Stimulated activated CD4-positive, alpha-beta T cell treated with anti-CD3 and anti-CD28 coated beads, Interleukin-1b, Interleukin-23, amount 100 ng/mL, for 24 hours (primary cell): ENCODE measurements around the gene RALGPS1.

Experiments
- DNase-seq, 4 experiments: peaks; one replicate each; pipeline ENCODE4 v3.0.0-alpha.2; 2020; ENCODE audit warnings: low read depth in 4 of 4, low spot score in 1 of 4

Gene RALGPS1

DNA sequence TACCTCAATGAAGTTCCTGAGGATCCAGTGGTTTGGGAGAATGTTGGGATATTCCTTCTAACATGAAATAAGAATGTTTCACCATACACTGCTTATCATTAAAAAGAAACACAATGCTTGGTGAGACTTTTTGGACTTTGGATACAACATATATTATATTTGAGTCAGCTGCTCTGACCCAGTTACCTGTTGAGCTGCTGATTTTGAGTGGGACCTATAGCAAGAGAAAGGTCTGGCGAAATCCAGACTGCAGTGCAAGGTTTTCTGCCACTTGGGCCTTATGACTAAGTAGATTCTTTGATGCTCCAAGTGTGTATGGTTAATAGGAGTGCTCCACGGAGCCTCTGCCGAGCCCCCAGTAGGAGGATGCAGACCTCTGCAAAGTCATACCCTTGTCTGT lies 10.0 kb upstream of the RALGPS1 start:
- DNase-seq: no peak

DNA sequence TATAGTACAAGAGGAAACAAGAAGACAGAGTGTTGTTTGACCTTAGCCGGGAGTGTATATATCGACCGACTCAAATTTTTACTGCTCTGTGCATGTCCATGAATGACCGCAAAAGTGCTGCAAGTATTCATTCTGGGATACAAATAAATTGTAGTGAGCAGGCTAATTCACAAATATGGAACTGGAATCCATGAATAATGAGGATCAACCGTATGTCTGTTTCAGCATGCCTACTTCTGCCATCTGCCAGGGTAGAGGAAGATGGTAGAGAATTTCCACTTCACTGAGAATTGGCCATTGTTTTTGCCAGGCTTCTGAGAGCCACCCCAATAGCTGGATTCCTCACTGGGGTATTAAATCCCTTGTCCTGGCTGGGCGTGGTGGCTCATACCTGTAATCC lies 8.5 kb upstream of the RALGPS1 start:
- no peak for DNase-seq

DNA sequence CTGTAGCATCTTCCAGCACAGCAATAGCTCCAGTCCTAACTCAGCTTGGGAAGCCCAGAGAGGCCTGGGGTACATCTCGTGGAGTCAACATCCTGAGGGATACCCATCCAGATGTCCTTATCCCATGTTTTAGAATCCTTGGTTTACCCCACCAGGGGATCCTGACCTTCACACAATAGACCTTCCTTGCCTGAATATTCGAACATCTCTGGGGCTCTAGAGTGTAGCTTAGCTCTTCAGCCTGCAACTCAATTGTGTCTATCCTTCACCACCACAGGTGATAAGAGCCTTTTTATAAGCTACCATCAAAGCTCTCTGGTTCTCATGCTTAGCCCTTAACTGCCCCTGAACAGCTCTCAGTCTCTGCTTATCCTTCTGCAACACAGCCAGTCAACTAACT lies 7.5 kb upstream of the RALGPS1 start:
- DNase-seq: no peak

DNA sequence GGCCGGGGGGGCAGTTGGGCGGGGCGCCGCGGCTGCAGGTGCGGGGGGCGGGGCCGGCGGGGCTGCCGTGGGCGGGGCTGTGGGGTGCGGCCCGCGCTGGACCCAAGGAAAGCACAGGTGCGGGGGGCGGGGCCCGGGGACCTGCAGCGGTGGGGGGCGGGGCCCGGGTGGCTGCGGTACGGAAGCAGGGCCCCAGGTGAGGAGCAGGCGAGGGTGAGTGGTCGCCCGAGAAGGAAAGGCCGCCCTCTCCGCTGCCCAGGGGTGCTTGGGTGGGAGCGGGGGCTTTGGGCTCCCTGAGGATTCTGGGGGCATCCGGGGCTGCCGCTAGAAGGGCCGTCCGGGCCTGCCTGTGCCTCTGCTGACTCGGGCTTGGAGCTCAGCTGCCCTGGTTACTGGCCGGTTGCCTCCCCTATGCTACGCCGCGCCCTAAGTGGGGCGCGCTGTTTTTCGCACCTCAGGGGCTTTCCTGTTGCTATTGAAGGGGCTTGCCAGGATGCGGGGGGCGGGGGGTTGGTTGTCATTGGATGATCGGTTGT lies 767 bp downstream of the RALGPS1 start:
- DNase-seq: no peak

DNA sequence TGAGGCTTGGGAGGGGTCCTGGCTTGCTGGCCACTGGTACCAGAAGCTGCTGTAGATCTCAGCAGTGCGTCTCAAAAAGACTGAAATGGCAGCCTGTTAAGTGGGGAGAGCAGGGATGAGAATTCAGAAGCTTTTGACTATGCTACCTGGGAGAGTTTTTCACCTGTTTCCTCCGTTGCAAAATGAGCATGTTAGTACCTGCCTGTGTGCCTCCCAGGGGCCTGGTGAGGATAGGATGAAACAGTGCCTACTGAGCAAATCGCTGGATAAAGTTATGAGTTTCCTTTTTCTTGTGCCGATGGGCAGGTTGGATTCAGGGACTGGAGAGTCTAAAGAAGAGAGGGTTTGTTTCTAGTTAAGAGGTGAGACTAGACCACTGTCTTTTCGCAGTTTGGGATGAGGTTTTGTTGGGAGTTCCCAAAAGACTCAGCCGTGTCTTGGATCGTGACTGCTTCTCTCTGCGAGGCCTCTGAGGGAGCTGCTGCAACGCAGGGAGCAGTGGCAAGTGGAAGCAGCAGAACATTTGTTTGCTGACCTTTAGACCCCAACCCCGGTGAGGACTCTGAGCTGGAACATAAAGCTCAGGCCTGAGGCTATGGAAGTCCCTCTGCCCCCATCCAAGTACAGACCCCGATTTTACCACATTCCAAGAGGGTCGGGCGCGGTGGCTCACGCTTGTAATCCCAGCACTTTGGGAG lies 1.4 kb downstream of the RALGPS1 start:
- DNase-seq: no peak

DNA sequence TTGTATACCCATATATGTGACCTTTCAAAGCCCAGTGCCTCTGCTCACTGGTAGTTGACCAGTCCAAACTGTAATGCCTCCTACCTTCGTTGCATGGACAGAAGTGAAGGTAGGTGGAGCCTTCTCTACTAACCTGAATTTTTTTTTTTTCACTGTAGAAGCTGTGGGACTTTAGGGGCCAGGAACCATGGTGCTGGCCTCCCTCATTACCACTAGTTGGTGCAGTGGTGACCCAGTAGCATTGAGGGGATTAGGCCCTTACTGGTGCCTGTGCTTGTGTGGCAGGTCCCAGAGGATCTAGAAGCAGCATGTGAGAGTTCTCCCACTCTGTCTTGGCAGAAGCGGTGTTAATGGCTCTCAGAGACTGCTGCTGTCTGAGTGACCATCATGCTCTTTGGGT lies 2.3 kb downstream of the RALGPS1 start:
- no peak for DNase-seq

DNA sequence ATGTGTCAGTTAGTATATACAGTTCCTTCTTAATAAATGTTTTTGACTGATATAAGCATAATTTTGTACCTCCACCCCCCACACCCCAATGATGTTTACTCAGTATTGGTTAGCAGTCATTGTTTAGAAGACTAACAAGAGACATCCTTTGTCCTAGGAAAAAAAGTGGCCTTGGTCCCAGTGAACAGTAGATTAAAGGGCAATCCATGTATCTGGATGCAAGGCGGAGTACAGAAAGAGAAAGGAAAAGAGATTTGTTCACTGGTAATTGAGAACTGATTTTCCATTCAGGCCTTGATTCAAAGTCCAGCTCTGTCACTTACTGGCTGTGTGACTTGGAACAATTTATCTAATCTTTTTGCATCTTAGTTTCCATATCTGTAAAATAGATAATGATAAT lies 4.6 kb downstream of the RALGPS1 start:
- DNase-seq: no peak

DNA sequence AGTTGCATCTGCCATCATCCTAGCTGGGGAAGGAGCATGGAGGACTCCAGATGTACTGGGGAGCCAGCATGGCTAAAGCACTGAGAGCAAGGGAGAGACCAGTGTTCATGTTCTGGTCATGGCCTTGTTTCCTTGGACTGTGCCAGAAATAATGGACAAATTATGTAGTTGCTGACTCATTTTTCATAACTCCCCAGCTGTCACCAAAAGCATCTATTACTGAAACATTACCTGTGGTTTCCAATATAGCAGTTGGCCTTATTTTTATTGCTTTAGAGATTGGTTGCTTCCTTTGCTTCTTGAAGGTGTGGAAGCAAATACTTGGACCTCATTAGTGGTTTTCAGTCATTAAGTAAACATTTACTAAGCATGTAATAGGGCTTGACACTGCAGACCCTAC lies 11.3 kb downstream of the RALGPS1 start:
- no peak for DNase-seq

DNA sequence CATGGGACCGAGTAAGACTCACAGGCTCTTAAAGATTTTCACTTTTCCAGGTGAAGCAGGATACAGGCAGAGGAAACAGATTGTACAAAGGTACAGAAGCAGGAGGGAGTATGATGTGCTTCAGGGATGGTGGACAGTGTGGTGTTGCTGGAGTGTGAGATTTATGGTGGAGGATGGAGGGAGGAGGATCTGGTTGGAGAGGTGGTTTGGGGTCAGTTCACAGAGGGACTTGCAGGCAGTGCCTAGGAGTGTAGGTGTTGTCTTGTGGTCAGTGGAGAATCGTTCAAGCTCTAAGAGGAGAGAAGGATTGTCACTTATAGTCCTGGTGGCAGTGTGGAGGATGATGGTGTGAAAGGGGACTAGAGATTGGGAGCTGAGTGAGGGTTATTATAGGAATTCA lies 11.8 kb downstream of the RALGPS1 start:
- no peak for DNase-seq

DNA sequence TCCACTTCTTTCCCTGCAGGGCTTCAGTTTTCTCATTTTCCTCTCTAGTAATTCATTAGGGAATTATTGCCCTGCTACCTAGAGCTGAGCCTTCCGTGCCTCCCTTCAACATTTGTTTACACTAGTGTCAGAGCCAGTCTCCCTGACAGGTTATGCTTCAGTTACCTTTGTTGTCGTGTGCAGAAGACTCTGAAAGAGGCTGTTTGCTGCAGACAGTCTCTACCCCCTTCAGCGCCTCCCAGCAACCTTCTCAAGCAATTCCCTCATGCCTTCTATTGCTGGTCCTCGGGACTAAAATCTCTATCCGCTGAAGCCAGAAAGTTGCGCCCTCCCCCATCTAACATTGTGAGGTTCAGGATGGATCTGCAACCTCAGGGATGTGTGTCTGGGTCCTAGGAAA lies 12.8 kb downstream of the RALGPS1 start:
- no peak for DNase-seq

DNA sequence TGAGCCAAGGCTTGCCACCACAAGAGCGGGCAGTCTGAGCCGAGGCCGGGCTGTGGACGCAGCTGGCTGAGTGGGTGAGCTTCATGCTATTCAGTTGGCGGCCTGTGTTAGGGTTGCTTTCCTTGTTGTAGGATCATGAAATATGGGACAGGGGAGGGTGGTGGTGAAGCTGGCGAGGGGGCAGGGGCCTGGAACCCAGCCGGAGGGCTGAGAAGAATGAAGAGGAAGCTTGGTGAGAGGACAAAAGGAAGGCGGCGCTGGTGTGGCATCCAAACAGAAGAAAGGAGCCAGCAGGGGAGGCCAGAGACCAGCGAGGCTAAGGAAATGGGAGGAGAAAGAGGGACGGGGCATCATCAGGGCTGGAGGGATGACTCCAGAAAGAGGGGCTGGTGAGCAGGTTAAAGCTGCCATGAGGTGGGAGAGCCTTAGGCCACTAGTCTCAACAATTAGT lies 18.3 kb downstream of the RALGPS1 start:
- no peak for DNase-seq

DNA sequence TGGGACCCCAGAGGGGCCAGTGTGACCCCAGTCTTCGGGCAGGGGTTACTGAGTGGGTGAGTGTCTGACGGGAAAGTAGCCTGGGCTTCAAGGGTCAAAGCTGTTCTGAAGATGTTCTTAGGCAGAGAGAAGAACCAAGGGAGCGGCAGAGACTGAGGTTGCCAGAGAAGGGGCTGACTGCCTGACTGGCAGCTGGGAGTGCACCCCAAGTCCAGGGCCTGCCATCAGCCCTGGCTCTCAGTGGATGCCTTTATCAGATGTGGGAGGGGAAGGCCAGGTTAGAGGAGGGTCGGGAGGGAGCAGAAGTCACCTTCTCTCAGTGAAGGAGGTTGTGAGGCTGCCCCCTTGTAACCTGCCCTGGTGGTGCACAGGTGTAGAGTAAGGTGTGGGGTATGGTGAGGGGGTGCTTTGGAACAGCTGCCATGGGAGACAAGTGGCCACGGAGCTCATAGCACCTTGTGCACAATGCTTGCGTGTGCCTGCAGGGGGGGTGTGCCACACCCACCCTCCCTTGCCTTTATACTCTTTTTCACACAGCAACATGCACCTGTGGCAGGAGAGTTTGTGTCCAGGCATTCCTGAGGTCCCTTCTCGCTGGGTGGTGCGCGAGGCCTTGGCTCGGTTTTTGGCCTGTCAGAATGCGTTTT lies 18.9 kb downstream of the RALGPS1 start:
- DNase-seq: no peak

DNA sequence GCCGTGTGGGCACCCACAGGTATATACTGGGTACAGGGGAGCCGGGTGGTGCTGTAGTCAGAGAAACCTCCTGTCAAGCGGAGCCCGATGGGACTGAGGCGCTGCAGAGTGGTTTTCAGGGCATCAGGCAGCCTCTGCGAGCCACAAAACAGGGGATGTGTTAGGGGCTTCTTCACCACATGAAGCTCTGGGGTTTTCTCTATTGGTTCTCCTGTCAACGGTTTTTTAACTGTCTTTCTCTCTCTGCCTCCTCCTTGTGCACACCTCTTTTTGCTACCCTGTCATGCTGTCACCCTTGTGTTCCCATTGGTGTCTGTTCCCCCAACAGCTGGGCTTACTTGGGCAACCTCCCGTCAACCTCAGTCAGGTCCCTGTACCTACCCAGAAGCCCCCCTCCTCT lies 19.9 kb downstream of the RALGPS1 start:
- no peak for DNase-seq

DNA sequence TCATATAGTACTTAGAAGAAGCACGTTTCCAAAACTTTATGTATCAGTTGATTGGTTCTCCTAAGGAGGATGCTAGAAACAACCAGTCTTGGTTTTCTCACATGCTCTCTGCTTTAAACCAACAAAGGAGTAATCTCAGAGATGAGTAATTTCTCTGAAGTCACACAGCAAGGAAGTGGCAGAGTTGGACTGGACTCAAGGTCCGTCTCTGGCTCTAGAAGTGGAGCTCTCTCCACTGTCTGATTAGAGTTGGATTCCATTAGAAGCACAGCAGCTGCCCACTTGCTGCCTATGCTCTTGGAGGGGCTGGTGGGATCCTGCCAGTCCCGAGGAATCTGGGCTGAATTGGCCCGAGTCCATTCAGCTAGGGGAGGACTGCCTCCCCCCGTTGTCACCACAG lies 21.0 kb downstream of the RALGPS1 start:
- no peak for DNase-seq

DNA sequence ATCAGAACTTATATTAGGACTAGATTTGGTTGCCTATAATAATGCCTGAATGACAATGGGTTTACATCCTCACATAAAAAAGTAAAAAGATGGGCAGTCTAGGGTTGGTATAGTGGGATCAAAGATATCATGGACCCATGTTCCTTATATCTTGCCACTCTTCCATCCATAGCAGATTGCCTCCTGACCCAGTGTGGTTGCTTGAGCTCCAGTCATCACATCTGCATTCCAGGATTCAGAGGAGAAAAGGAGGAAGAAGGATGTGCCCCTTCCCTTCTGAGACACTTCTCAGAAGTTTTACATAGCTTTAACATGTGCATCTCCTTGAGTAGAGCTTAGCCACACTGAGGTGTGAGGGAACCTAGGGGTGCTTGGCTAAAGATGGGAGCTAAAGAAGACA lies 22.9 kb downstream of the RALGPS1 start:
- DNase-seq: no peak

DNA sequence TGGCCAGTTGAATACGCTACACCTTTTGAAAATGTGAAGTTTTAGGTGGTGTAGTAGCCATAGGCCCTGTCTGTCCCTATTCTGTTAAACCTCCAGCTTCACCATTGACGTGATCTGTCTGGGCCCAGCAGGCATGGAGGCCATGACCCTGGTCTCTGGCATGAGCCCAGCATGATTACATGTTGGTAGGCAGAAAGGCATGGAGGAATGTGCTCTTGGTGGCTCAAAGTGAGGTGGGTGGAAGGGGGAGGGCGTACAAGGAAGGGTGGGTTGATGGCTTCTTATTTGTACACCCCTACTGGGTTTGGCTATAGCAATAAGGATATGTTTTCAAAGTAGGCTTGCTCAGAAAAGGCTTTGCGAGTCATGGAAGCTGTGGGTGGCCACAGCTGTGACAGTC lies 23.7 kb downstream of the RALGPS1 start:
- no peak for DNase-seq

DNA sequence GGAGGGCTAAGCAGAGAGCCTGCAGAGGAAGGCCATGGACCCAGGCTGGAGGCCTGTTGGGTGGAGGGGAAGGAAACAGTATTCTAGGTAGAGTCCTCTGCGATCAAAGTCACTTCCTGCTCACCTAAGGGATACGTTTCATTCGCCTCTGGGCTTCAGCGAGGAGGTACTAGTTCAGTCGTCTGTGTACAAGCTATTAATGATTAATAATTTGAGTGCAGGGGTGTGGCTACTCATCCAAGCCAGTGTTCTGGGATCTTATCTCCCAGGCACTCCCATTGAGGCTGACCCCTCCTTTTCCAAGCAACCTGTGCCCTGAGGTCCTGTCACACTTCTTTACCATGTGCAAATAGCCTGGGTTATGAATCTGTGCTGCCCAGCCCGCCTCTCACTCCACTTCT lies 25.2 kb downstream of the RALGPS1 start:
- DNase-seq: no peak

DNA sequence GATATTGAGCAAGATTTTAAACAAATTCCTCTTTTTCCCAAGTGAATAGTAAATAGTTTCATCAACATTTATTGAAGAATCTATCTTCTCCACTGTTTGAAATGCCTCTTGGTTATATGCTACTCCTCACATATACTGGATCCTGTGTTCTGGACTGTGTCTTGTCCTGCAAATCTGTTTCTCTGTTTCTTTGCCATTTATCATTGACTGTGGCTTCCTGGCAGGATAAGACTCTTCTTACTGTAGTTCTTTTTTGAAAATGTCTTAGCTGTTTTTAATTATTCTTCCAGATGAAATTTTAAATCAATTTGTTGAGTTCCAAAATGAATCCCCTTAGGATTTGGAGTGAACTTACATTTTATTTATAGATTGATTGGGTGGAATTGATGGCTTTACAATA lies 27.8 kb downstream of the RALGPS1 start:
- no peak for DNase-seq

DNA sequence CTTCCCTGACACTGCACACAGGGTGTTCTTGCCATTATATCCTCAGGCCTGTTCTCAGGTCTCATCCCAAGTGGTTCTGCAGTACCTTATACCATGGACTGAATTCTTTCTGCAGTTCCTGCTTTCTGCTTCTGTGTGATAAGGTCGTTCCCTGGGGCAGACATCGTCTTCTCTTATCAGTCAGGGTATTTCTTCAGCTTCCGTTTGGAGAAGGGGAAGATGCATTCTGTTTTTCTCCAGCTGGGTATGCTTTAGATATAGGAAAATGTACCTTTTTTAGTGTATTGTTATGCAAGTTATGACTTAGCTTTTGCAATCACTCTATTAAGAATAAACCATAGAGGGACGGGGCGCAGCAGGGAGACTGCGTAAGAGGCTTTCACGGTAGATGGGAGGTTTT lies 31.1 kb downstream of the RALGPS1 start:
- no peak for DNase-seq

DNA sequence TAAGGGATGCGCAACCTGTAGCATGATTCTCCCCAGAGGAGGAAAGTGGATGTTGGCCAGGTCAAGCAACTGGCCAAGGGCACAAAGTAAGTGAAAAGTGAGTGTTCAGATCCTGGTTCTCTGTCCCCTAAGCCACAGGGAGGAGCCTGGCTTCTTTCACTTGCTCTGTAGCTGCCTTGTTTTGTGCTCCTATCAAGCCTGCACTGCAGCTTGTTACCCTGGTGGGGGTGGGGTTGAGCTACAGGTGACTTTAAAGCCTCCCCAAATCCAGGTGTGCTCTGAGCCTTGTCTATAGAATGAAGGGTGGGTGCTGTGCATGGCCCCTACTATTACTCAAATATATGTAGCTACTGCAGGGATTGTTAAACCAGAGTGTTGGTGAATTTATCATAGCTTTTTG lies 32.9 kb downstream of the RALGPS1 start:
- DNase-seq: no peak

DNA sequence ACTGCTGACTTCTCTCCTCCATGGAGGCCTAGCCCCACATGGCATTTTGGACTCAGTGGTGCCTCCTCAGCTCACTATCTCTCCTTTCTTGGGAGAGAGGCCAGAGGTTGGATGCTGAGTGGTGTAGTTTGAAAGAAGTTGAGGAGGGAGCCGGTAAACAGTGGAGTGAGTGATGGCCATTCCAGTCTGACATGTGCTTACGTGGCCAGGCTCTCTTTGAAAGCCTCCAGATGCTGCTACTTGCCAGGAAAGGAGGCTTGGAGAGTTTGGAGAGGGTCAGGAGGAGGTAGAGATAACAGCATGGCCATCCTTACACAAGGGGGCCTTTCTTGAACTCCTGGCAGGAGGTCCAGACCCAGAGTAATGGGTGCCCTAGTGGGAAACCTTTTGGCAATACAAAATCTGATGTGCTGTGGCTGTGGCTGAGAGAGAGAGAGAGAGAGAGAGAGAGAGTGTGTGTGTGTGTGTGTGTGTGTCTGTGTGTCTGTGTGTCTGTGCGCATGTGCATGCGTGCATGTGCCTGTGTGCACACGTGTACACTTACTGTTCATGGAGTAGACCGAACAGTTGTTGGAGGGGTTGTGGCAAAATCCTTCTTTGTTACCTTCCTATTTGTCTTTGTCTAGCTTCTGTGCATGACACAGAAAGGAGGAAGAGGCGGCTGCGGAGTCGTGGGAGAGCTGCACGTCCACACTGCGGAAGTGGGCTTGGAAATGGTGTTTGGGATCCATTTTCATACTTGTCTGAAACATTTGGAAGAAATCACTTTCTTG lies 37.8 kb downstream of the RALGPS1 start:
- no peak for DNase-seq
